HG03439 (cell line): Measurements from ENCODE around the gene OR2T8.

Experiments used
- ATAC-seq: cut with Tn5 transposase; IDR thresholded peaks from one replicate; pipeline ENCODE4 v1.9.1; 2021; ENCODE audit warnings: mild to moderate bottlenecking, moderate library complexity; ENCODE audit not compliant: unreplicated experiment

The OR2T8 gene

GRCh38 chr1:247961791-247962190, 41.7 kb downstream of the OR2T8 start:
- ATAC-seq = no peak

- ATAC-seq = no peak
Observed at GRCh38 chr1:247962911-247963588, 43.0 kb downstream of the OR2T8 start.

DNA sequence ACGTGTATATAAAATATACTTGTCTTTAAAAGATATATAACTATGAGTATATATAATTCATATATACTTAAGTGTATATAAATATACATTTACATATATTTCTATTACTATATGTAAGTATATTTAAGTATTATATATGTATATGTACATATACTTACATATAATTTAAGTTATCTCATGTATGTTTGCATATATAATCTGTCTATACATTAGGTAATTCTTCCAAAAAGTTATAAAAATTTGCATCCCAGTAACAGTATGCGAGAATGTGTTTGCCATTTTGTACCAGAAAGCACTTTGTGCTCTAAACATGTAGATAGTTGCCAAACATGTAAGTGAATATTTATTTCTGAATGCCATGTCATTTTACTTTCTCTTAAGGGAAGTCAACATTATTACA, 44.9 kb downstream of the OR2T8 start, which contains the start of gene OR2AK2:
Gene OR2AK2 (plus strand): TSS at position 301 of the 400 bp plus-strand sequence. CDS start 144 bp downstream, outside the sequence.
- ATAC-seq = no peak

- ATAC-seq = no peak
Observed at GRCh38 chr1:247966532-247967204, 46.6 kb downstream of the OR2T8 start.
